GM18858 (cell line): ENCODE data around the gene PLOD2.

Source experiments
- ATAC-seq: cut with Tn5 transposase; IDR thresholded peaks from one replicate; pipeline ENCODE4 v1.9.1; 2021; ENCODE audit not compliant: unreplicated experiment

PLOD2 gene

GRCh38 chr3:146166826-146167225 is 5.8 kb upstream of the PLOD2 start:
- ATAC-seq: no peak

DNA sequence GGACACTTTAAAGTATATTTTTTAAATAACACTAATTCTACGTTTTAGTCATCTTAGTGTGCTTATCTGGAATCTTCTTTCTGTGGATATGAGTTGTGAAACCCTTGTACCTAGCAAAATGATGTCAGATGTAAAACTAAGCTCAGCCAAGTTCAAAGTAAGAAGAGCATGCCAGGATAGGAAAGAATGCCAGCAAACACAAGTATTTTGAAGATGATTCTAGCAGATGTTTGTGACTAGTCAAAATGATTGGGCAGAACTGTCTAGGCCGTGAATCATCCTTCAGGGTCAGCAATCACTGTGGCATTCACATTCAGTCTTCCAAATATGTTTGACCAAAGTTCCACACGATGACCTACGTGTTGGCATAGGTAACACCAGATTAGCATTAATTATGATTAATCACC is 5.4 kb upstream of the PLOD2 start:
- no peak for ATAC-seq

DNA sequence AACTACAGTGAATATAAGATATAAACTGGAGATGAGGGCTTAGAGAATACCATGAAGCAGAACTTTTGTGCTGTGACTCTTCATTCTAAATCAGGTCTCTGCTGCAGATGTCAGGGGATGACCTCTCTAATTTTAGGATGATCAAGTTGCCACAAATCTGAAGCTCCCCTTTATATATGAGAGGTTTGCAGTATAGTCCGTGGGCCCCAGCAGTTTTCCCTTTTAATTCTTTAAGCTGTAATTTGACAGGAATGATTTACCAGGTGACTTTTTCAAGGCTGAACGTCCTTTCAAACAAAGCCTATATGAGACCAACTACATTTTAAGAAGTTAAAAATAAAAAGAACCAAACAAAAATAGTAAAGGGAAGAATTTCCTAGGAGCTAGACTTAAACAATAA is 4.9 kb upstream of the PLOD2 start:
- ATAC-seq: no peak

GRCh38 chr3:146164971-146165769 is 4.2 kb upstream of the PLOD2 start:
- no peak for ATAC-seq

DNA sequence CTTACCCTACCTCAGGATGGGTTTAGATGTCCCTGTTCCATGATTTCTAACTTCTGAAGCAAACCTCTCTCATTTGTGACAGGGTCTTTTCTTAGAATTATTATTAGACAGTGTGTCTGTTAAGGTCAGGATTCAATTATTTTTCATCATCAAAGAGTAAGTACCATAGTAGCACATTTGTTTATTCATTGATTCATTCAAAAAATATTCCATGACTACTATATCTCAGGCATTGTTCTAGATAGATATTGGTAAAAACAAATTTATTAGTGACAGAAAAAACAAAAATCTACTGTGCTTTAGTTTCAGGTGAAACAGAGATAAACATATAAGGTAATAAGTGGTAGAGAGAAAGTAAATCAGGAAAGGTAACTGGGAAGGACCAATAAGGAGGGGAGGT is 3.5 kb upstream of the PLOD2 start:
- ATAC-seq: no peak

DNA sequence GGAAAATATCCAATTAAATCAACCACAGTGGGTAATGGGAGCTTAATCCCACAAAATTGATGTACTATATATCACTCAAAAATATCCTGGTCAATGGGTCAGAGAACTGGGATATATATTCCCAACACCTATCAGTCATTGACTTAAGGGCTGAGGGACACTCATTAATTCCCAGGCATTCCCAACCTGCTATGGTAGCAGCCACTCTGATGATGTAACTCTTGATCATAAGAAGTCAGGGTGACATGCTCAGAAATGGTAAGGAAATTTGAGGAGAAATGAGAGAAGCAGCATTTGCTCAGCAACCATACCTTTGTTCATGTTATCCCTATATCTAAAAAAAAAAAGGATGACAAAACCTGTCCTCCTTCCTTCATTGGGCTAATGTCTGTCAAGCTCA is 3.1 kb upstream of the PLOD2 start:
- ATAC-seq: no peak

DNA sequence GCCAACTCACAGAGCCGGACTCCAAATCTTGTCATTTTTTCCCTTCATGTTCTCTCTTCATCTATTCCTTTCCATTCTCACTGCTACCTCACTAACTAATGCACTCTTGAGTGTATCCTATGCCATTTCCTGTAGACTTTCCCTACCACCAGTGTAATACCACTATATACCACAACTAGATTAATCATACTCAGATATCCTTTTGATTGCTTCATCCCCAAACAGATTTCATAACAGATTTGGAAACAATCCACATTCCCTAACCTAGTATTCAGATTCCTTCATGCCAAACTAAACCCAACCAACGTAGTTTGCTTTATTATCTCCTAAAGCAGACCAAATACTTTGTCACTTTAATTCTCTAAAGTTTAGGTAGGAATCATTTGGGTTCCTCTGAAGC is 2.6 kb upstream of the PLOD2 start:
- ATAC-seq: no peak

DNA sequence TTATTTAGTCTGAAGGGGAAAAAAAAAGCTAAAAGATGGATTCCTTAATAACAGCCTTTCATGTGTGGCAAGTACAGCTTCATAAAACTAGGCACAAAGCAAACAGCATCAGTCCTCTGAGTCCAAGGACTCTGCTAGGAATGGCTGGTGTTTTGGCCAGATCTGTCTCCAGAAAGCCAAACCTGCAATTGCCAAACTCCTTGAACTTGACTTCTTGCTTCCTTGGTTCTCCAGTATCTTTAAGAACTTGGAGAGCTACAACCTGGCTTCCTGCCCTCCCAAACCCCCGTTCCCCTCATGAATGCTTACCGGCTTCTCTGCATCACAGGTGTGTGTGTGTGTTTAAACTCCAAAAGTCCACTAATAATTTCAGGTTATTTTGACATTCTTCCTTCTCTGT is 1.6 kb upstream of the PLOD2 start:
- no peak for ATAC-seq

DNA sequence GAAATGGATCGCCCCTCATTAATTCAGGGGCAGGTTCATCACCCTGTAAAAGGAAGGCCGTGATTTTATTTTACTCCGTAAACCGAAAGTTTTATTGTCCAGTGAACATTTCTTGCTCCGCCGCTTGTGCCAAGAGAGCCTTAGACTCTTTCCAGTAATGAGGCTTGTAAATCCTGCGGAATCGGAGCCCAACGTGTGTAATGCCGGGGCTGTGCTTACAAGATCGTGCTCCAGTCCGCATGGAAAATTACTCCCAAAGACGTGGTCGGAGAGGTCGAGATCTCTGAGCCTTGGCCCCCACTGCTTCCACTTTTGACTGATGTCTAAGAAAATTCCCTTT is 649 bp upstream of the PLOD2 start:
- no peak for ATAC-seq

DNA sequence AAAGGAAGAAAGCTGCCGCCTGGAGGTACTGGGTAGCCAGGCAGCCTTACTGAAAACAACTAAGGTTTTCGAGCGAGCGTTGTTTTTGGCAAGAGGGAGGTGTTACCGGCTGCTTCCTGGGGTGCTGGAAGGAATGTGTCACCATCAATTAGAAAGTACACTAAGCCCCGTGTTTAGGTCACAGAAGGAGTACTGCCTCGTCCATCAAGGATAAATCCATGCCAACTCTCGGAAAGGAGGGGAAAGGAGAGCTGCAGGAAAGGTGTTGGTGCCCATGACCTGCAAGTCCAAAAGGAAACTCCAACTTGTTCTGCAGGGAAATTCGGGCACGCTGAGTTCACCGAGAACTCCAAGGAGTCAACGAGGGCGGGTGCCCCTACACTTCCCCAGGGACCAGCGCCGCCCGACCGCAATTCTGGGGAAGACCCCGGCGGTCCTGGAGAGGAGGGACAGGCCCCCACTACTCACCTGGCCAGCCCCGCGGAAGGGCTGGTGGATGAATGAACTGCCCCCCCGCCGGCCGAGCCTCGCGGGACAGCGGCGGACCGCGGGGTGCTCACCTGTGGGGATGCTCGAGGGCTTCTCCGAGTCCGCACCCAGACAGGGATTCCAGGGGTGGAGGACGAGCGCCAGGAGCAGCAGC is 542 bp downstream of the PLOD2 start:
- peak; percentile 7 for ATAC-seq

GRCh38 chr3:146159616-146160320 is 1.2 kb downstream of the PLOD2 start:
- no peak for ATAC-seq

DNA sequence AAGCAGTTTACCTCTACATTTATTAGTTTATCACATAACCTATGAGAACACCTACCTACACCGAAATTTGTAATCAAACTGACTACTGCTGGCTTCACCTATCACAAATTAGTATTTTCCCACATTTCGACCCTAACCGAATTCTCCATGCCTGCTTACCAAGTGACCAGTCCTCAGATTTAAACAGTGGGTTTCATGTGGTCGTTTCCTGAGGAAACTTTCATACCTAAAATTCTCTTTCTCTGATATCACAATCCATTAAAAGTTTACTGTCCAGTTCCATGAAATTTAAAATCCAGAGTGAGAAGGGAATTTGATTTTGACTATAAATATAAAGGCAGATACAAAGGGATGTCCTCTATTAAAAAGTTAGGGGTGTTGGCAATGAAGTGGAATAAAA is 1.9 kb downstream of the PLOD2 start:
- ATAC-seq: no peak

DNA sequence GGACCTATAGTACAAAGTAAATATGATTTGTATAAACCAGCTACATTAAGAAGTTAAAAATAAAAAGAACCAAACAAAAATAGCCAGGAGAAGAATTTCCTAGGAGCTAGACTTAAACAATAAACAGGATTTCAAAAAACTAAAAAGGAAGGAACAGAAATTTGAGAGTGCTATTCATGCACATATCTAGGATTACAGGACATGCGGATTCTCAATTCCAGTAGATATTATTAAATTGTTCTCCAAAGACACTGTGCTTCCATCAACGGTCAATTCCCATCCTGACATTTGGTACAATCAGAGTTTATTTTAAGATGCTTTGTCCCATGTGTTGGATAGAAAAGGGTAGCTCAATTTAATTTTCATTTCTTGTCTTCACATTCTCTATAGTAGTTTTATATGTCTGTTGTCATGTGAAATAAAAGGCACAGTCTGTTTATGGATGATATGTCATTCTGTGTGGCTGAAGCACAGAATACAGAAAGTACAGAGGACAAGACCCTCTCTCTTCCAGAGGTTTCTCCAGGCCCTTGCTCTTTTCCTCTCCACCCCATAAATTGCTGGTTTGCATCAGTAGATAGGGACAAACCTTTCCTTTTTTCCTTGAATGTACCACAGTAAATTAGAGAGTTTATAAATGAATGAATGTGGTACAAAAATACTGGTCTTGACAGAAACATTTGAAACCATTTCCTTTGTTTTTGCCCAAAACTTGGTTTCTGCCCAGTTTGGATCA is 3.5 kb downstream of the PLOD2 start:
- no peak for ATAC-seq

GRCh38 chr3:146156666-146157314 is 4.2 kb downstream of the PLOD2 start:
- no peak for ATAC-seq

DNA sequence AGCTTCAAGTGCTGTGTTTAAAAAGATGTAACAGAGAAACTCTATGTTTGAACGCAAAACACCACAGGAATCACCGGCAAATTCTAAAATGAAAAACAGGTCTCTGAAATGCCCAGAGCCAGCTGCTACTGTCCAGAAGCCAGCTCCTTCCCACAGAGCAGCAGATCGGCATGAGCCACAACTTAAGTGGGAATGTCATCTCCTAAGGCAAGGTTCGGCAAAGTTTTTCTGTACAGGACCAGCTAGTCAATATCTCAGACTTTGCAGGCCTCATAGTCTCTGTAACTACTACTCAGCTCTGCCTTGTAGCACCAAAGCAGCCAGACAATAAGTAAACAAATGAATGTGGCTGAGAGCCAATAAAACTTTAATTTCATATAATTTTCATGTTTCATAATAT is 4.9 kb downstream of the PLOD2 start:
- no peak for ATAC-seq

DNA sequence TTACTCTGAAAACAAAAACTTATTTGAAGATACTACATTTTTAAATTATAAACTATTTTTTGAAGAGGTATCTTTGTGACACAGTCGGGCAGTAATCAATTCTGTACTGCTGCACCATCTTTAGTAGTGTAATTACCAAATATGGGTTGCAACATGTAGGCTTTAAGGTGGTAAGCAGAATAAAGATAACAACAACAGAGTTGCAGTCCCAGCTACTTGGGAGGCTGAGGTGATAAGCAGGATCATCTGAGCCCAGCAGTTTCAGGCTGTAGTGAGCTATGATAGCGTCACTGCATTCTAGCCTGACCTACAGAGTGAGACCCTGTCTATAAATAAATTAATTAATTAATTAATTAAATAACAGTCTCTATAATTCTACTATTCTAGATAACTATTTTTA is 6.0 kb downstream of the PLOD2 start:
- no peak for ATAC-seq

DNA sequence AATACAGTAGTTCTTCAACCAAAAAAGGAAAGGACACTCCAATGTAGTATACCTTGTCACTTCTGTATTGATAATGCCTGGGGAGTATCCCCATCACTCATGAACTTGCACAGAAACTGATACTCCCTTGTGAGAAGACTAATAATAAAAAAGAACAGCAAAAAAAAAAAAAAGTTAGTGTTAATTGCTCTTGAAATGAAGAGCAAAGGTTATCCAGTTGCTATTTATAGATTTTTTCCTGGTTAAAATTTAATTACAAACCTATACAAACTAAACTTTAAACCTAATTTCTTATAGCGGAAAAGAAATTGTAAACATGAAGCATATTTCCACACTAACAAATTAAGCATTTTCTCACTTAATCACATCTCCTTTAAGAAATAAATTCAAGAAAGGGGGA is 6.7 kb downstream of the PLOD2 start:
- ATAC-seq: no peak

DNA sequence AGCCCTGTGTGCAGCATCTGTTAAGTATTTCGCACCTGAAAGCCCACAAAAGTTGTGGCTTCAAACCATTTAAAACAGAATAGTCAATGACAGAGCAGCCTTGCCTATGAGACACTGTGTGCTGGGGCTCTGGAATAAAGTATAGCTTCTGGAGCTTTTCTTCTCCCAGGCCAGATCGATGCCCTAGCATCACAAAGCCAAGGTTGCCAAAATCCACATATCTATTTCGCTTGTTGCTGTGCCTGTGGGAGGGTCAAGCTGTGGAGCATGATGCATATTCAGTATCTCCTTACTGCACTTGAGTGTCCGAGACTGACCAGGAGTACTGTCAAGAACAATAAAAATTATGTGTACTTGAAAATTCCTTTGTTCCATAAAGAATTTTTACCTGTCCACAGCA is 7.6 kb downstream of the PLOD2 start:
- no peak for ATAC-seq

- no peak for ATAC-seq
These were observed 8.2 kb downstream of the PLOD2 start for GRCh38 chr3:146152834-146153233.

DNA sequence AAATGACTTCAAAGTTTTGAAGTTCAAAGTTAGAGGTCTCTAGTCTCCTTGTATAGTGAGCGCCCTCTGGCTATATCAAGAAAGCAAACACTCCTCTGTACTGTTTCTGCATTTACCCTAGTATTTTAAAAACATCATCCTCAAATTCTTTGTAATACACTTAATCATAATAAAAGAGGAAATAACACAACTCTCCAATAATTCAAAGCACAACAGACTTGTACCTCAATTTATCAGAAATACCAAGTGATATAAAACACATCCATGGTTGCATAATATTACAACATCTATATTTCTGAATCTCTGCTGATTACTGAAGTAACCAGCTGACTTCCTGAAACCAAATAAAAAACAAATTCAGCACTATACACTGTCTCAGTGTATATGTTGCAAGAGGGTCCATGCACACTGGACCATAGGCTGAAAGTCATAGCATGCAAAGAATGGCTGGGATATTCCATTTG is 12.5 kb downstream of the PLOD2 start:
- no peak for ATAC-seq

DNA sequence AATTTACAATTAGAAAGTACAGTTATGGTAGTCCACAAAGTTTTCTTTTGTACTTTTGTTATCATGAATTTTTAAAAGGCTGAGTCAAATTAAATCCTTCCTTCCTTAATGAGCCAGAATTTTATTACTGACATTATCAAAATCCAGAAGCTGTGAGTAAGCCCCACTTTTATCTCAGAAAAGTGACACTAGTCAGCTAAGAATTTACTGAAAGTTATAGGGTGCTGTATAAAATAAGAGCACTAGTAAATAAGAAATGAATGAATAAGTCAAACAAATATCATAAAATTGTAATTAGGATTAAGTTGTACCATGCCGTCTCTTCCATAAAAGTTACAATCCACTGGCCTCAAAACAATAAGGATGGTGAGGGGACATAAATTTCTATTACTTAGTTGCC is 15.3 kb downstream of the PLOD2 start:
- no peak for ATAC-seq
